Keratinocyte (primary cell): ENCODE data around the gene HNRNPA1L2. TPM values are rescaled to one million over a fixed set of nuclear protein-coding genes. Genes with fewer than 3 reads are reported as not detected.
A peak's percentile ranks its signal among the peaks of the same experiment; 100 is the strongest.
"Not testable (repeated sequence)": the region's sequence is repeated elsewhere in the genome, so short reads cannot be mapped to it uniquely, and the experiment has no call there.

Experiments
- DNase-seq: peaks from one replicate; pipeline ENCODE4 v3.0.0-alpha.2; 2011; ENCODE audit warnings: low read depth, missing footprints, low spot score
- FAIRE-seq: peaks from 2 replicates; lab custom pipeline; 2011; peaks lifted over from hg19 to GRCh38; lab: Jason Lieb, UNC
- H2AFZ ChIP-seq: 2 replicates; pipeline ENCODE4 v1.6.0; 2012; ENCODE audit warnings: low read length, control low read depth, inconsistent platforms; ENCODE audit not compliant: control insufficient read depth
- H3K27ac ChIP-seq: 2 replicates; pipeline ENCODE4 v1.5.1; 2011; ENCODE audit warnings: low read length; ENCODE audit not compliant: control insufficient read depth, insufficient read depth
- H3K27me3 ChIP-seq: 3 replicates; pipeline ENCODE4 v1.6.0; 2011; ENCODE audit warnings: low read length; ENCODE audit not compliant: control insufficient read depth, insufficient read depth; ENCODE audit errors: extremely low read depth
- H3K36me3 ChIP-seq, 2 experiments: 2 replicates in 1 of 2; 3 replicates in 1 of 2; pipeline ENCODE4 v1.5.1; 2011; ENCODE audit warnings: low read length in 2 of 2, mild to moderate bottlenecking in 1 of 2; ENCODE audit not compliant: control insufficient read depth in 2 of 2, insufficient read depth in 2 of 2; ENCODE audit errors: extremely low read depth in 1 of 2
- H3K4me1 ChIP-seq: 3 replicates; pipeline ENCODE4 v1.5.1; 2011; ENCODE audit warnings: low read length; ENCODE audit not compliant: control insufficient read depth, insufficient read depth; ENCODE audit errors: extremely low read depth
- H3K4me2 ChIP-seq: 3 replicates; pipeline ENCODE4 v1.6.0; 2011; ENCODE audit warnings: low read depth, low read length; ENCODE audit not compliant: control insufficient read depth, insufficient read depth; ENCODE audit errors: extremely low read depth
- H3K4me3 ChIP-seq, 3 experiments: fragments of 200-600 bp in 1 of 3; sonication (generic) in 1 of 3; 2 replicates in 2 of 3; 3 replicates in 1 of 3; pipeline ENCODE4 v1.5.1; 2011 to 2016; ENCODE audit warnings: low read length in 3 of 3, mild to moderate bottlenecking in 3 of 3, control low read depth in 2 of 3, inconsistent platforms in 1 of 3, low read depth in 1 of 3, mixed read lengths in 1 of 3, mixed run types in 1 of 3, moderate library complexity in 1 of 3; ENCODE audit not compliant: control insufficient read depth in 2 of 3, insufficient read depth in 2 of 3; ENCODE audit errors: extremely low read depth in 1 of 3
- H3K79me2 ChIP-seq: 2 replicates; pipeline ENCODE4 v1.6.0; 2012; ENCODE audit warnings: low read length; ENCODE audit not compliant: control insufficient read depth, insufficient read depth
- H3K9ac ChIP-seq: 3 replicates; pipeline ENCODE4 v1.6.0; 2011; ENCODE audit warnings: low read length; ENCODE audit not compliant: control insufficient read depth, insufficient read depth; ENCODE audit errors: extremely low read depth
- H3K9me1 ChIP-seq: 3 replicates; pipeline ENCODE4 v1.6.0; 2011; ENCODE audit warnings: low read length; ENCODE audit not compliant: control insufficient read depth, insufficient read depth; ENCODE audit errors: extremely low read depth
- H3K9me3 ChIP-seq: 2 replicates; pipeline ENCODE4 v1.5.1; 2012; ENCODE audit warnings: low read depth, low read length; ENCODE audit not compliant: control insufficient read depth
- H4K20me1 ChIP-seq: 3 replicates; pipeline ENCODE4 v1.6.0; 2011; ENCODE audit warnings: low read length; ENCODE audit not compliant: control insufficient read depth, insufficient read depth; ENCODE audit errors: extremely low read depth
- CTCF ChIP-seq, 3 experiments: IDR thresholded peaks in 1 of 3; conservative IDR thresholded peaks in 1 of 3; optimal IDR thresholded peaks in 1 of 3; 2 replicates in 2 of 3; 3 replicates in 1 of 3; pipeline versions ENCODE3 to v1.5.1; 2011; ENCODE audit warnings: low read length in 3 of 3, mild to moderate bottlenecking in 3 of 3, moderate library complexity in 2 of 3, control low read depth in 1 of 3, inconsistent platforms in 1 of 3; ENCODE audit not compliant: insufficient read depth in 2 of 3; ENCODE audit errors: extremely low read depth in 1 of 3
- EZH2 ChIP-seq: IDR thresholded peaks from one replicate; pipeline ENCODE4 v1.6.1; 2012; ENCODE audit warnings: inconsistent platforms, mild to moderate bottlenecking, low read length, moderate library complexity
- dilution Hi-C: fragments of 300-500 bp; cut with MboI; formaldehyde crosslinking; loops from one replicate; pipeline ENCODE4 v1.7.0; 2020; ENCODE audit warnings: low sequenced_read_pairs; ENCODE audit not compliant: extremely low pct_ligation_motif_present
- polyA plus RNA-seq, 5 experiments: library from polyadenylated mRNA; depleted of rRNA in 3 of 5; stranded (reverse) in 3 of 5; stranded (forward) in 1 of 5; unstranded in 1 of 5; fragments of >200 nt; gene quantifications; 1 replicate in 1 of 5; 2 replicates in 3 of 5; 3 replicates in 1 of 5; pipeline versions ENCODE4 v1.2.1 to v1.2.3, GENCODE V29; 2011 to 2012; ENCODE audit warnings: missing spikeins in 2 of 5, low read depth in 1 of 5, low replicate concordance in 1 of 5

Gene HNRNPA1L2
- polyA plus RNA-seq, 1 donor (not counting 4 experiments of a cell fraction or from before 2014, with no cell fraction given) = 7.2 TPM

GRCh38 chr13:52599848-52600603, 42.2 kb upstream of the HNRNPA1L2 start:
- no peaks in the 10 kb centered on the region for H3K27me3 ChIP-seq
- no peaks in the 10 kb centered on the region for H3K79me2 ChIP-seq
- dilution Hi-C loops = no loop called here
- peak overlapping the region; percentile 81 for H2AFZ ChIP-seq
- H3K4me1 ChIP-seq = peaks cover 13% of the 10 kb centered on the region
- TF ChIP-seq EZH2 = no peak
- TF ChIP-seq CTCF (optimal IDR thresholded peaks at IDR 0.05 in 1 of 3, IDR thresholded peaks at IDR 0.05 in 1 of 3, conservative IDR thresholded peaks at IDR 0.05 in 1 of 3; ENCODE audit: extremely low read depth in 1 of 3, insufficient read depth in 2 of 3, low read length in 3 of 3) = no peak
- peak overlapping the region; percentile 78 for H3K4me2 ChIP-seq
- H3K4me3 ChIP-seq = peak overlapping the region; percentile 49 to 75 (median 54)
- peak overlapping the region; percentile 75 for H3K27ac ChIP-seq
- DNase-seq (no peak), FAIRE-seq (no peak)
- no peaks in the 10 kb centered on the region for H3K9me1 ChIP-seq
- no peaks in the 10 kb centered on the region for H3K9me3 ChIP-seq
- no peaks in the 10 kb centered on the region for H3K36me3 ChIP-seq
- H3K9ac ChIP-seq = peak overlapping the region; percentile 69
- no peaks in the 10 kb centered on the region for H4K20me1 ChIP-seq

- Histone ChIP-seq H3K4me3 (peak overlapping the region; percentile 37 to 54 (median 47)), H3K79me2 (no peaks in the 10 kb centered on the region), H4K20me1 (no peaks in the 10 kb centered on the region), H3K36me3 (no peaks in the 10 kb centered on the region), H3K27ac (peak overlapping the region; percentile 47), H3K9me3 (no peaks in the 10 kb centered on the region), H3K4me2 (peak overlapping the region; percentile 78), H3K9me1 (no peaks in the 10 kb centered on the region), H3K27me3 (no peaks in the 10 kb centered on the region), H2AFZ (peak overlapping the region; percentile 57), H3K4me1 (peaks cover 13% of the 10 kb centered on the region), H3K9ac (peak overlapping the region; percentile 69)
- no peak for DNase-seq
- dilution Hi-C loops = no loop called here
- TF ChIP-seq CTCF (optimal IDR thresholded peaks at IDR 0.05 in 1 of 3, IDR thresholded peaks at IDR 0.05 in 1 of 3, conservative IDR thresholded peaks at IDR 0.05 in 1 of 3; ENCODE audit: extremely low read depth in 1 of 3, insufficient read depth in 2 of 3, low read length in 3 of 3) (no peak), EZH2 (no peak)
- FAIRE-seq = no peak
Observed at GRCh38 chr13:52600666-52601065, 41.6 kb upstream of the HNRNPA1L2 start.

- H3K9me1 ChIP-seq, H4K20me1 ChIP-seq, H3K4me3 ChIP-seq, H3K9ac ChIP-seq, H3K4me2 ChIP-seq, DNase-seq, H3K27me3 ChIP-seq, H2AFZ ChIP-seq, H3K27ac ChIP-seq, FAIRE-seq, dilution Hi-C loops, H3K9me3 ChIP-seq, H3K36me3 ChIP-seq, H3K79me2 ChIP-seq: not testable (repeated sequence)
- H3K4me1 ChIP-seq = peaks cover 13% of the 10 kb centered on the region
Observed at GRCh38 chr13:52603316-52603715, 38.9 kb upstream of the HNRNPA1L2 start.

GRCh38 chr13:52606126-52606525, 36.1 kb upstream of the HNRNPA1L2 start:
- H3K4me2 ChIP-seq, DNase-seq, H3K27ac ChIP-seq, dilution Hi-C loops, H3K4me3 ChIP-seq, H3K9me1 ChIP-seq, H3K79me2 ChIP-seq, H4K20me1 ChIP-seq, H3K36me3 ChIP-seq, H3K4me1 ChIP-seq, H2AFZ ChIP-seq, H3K9ac ChIP-seq, H3K9me3 ChIP-seq, H3K27me3 ChIP-seq, FAIRE-seq: not testable (repeated sequence)
